Gastrocnemius medialis (tissue), 4 donors: ENCODE measurements around the gene LNX1.

Experiments used
- CTCF ChIP-seq, 5 experiments: fragments of 450-650 bp in 3 of 5; fragments of 200-600 bp in 2 of 5; sonication (generic) in 2 of 5; IDR thresholded peaks in 4 of 5; conservative IDR thresholded peaks in 1 of 5; 1 replicate in 4 of 5; 2 replicates in 1 of 5; pipeline ENCODE4 v1.5.1; 2016 to 2019; ENCODE audit warnings: antibody characterized with exemption in 5 of 5, mild to moderate bottlenecking in 3 of 5, moderate library complexity in 3 of 5
- POLR2A ChIP-seq, 2 donors: fragments of 450-650 bp; IDR thresholded peaks; one replicate each; pipeline ENCODE4 v1.6.1; 2017; ENCODE audit warnings: antibody characterized with exemption in 2 of 2, mild to moderate bottlenecking in 2 of 2, moderate library complexity in 2 of 2

- TF ChIP-seq CTCF (IDR thresholded peaks at IDR 0.05 in 4 of 5, conservative IDR thresholded peaks at IDR 0.05 in 1 of 5): no peak
- no peak for TF ChIP-seq POLR2A (IDR thresholded peaks at IDR 0.05)
These were observed 33.6 kb downstream of the LNX1 start for GRCh38 chr4:53557669-53558064.
